ENCODE results near the gene MAPK10.

GRCh38 chr4:86283371-86283770, 76.5 kb downstream of the MAPK10 start:
- TF ChIP-seq CTCF (IDR thresholded peaks at IDR 0.05) (no peak), POLR2A (IDR thresholded peaks at IDR 0.05) (no peak)
